K562 (cell line): ENCODE results near the gene FBLN2. TPM values are rescaled to one million over a fixed set of nuclear protein-coding genes. Genes with fewer than 3 reads are reported as not detected.

Source experiments
- ATAC-seq: fragments of 200-7000 bp; cut with Tn5 transposase; 3 replicates; pipeline ENCODE4 v1.9.1; 2020; ENCODE audit warnings: moderate library complexity
- BruUV-seq: library from RNA; stranded (reverse); fragments of 400-500 nt; replicated peaks from 2 replicates; lab custom pipeline; 2021; lab: Mats Ljungman, UMichigan
- CTCF ChIA-PET: fragments of 300-600 bp; formaldehyde crosslinking; extraction: SDS; loops from one replicate; lab custom pipeline; 2021; ENCODE audit warnings: low intra/inter-chr PET ratio; lab: Yijun Ruan, JAX
- POLR2A ChIA-PET: fragments of 300-600, 350-650 bp; sonication (Branson Sonifier 250); formaldehyde crosslinking; extraction: SDS; loops from one replicate; lab custom pipeline; 2021; ENCODE audit warnings: antibody characterized with exemption, inconsistent platforms; lab: Yijun Ruan, JAX
- DNase-seq, 4 experiments: peaks; one replicate each; pipeline versions ENCODE4 v3.0.0 to v3.0.0-alpha.2; 2011 to 2018; ENCODE audit warnings: low spot score in 3 of 4, mixed read lengths in 3 of 4; ENCODE audit errors: extremely low read depth in 1 of 4
- FAIRE-seq: peaks from 2 replicates; lab custom pipeline; 2011; peaks lifted over from hg19 to GRCh38; lab: Jason Lieb, UNC
- H2AFZ ChIP-seq: 2 replicates; pipeline ENCODE4 v1.6.0; 2011; ENCODE audit warnings: low read depth, low read length, control low read depth, inconsistent platforms
- H3K27ac ChIP-seq: fragments of 200-600 bp; 3 replicates; pipeline ENCODE4 v1.8.0; 2011; ENCODE audit warnings: low read depth, mild to moderate bottlenecking, control low read depth, inconsistent platforms, low read length, moderate library complexity, mixed read lengths; ENCODE audit errors: extremely low read depth
- H3K27me3 ChIP-seq, 2 experiments: fragments of 300-600 bp in 1 of 2; 2 replicates in 1 of 2; 3 replicates in 1 of 2; pipeline versions ENCODE4 v1.6.0 to v1.8.0; 2011; ENCODE audit warnings: inconsistent platforms in 2 of 2, low read length in 2 of 2, mild to moderate bottlenecking in 1 of 2, mixed read lengths in 1 of 2, moderate library complexity in 1 of 2; ENCODE audit not compliant: control insufficient read depth in 2 of 2, insufficient read depth in 2 of 2
- H3K36me3 ChIP-seq: fragments of 300-600 bp; 3 replicates; pipeline ENCODE4 v1.8.0; 2011; ENCODE audit warnings: mild to moderate bottlenecking, low read length, inconsistent platforms; ENCODE audit not compliant: control insufficient read depth, insufficient read depth
- H3K4me1 ChIP-seq, 2 experiments: fragments of 200-600 bp in 1 of 2; replicated peaks in 1 of 2; 2 replicates in 1 of 2; 3 replicates in 1 of 2; pipeline versions ENCODE4 v1.5.1 to v1.8.0; 2011; ENCODE audit warnings: inconsistent platforms in 2 of 2, low read length in 2 of 2, mild to moderate bottlenecking in 1 of 2, mixed read lengths in 1 of 2, moderate library complexity in 1 of 2; ENCODE audit not compliant: control insufficient read depth in 2 of 2, insufficient read depth in 2 of 2
- H3K4me2 ChIP-seq: 2 replicates; pipeline ENCODE4 v1.6.1; 2011; ENCODE audit warnings: low read length, control low read depth, inconsistent platforms, mixed read lengths; ENCODE audit not compliant: insufficient read depth
- H3K4me3 ChIP-seq: fragments of 200-600 bp; sonication (generic), shearing (Covaris generic); 2 replicates; pipeline ENCODE4 v1.5.1; 2016; ENCODE audit warnings: control low read depth, inconsistent platforms
- H3K79me2 ChIP-seq: fragments of 200-600 bp; 3 replicates; pipeline ENCODE4 v1.8.0; 2011; ENCODE audit warnings: low read length, inconsistent platforms; ENCODE audit not compliant: control insufficient read depth, insufficient read depth
- H3K9ac ChIP-seq, 2 experiments: 2 replicates each; pipeline versions ENCODE4 v1.6.0 to v1.6.1; 2011; ENCODE audit warnings: low read depth in 2 of 2, low read length in 2 of 2, control low read depth in 1 of 2, inconsistent platforms in 1 of 2, mild to moderate bottlenecking in 1 of 2, mixed read lengths in 1 of 2; ENCODE audit not compliant: insufficient read depth in 1 of 2
- H3K9me1 ChIP-seq: one replicate; pipeline ENCODE4 v1.6.0; 2011; ENCODE audit warnings: inconsistent platforms, mild to moderate bottlenecking, low read length, moderate library complexity; ENCODE audit not compliant: control insufficient read depth, insufficient read depth
- H3K9me3 ChIP-seq: replicated peaks from 2 replicates; pipeline ENCODE4 v1.5.1; 2011; ENCODE audit warnings: low read depth, low read length, inconsistent platforms; ENCODE audit not compliant: control insufficient read depth, insufficient read depth
- H4K20me1 ChIP-seq: replicated peaks from 2 replicates; pipeline ENCODE4 v1.6.1; 2011; ENCODE audit warnings: low read length, inconsistent platforms, mixed read lengths; ENCODE audit not compliant: control insufficient read depth, insufficient read depth
- CHD7 ChIP-seq: fragments of 200-600 bp; sonication (generic); IDR thresholded peaks from one replicate; pipeline ENCODE4 v1.6.1; 2012; ENCODE audit warnings: mild to moderate bottlenecking, low read depth, low read length, inconsistent platforms
- CREBBP ChIP-seq: IDR thresholded peaks from one replicate; pipeline ENCODE4 v1.6.1; 2012; ENCODE audit warnings: low read depth, mild to moderate bottlenecking, control low read depth, inconsistent platforms, low read length
- FOXA1 ChIP-seq: fragments of 450-650 bp; IDR thresholded peaks from 2 replicates; pipeline ENCODE4 v1.6.1; 2016; ENCODE audit warnings: mild to moderate bottlenecking, borderline replicate concordance
- KAT2B ChIP-seq: IDR thresholded peaks from one replicate; pipeline ENCODE4 v1.6.1; 2012; ENCODE audit warnings: low read depth, mild to moderate bottlenecking, control low read depth, inconsistent platforms, low read length, moderate library complexity
- RBM25 ChIP-seq: fragments of 200-400 bp; formaldehyde crosslinking; IDR thresholded peaks from 2 replicates; pipeline ENCODE4 v1.6.1; 2018; ENCODE audit warnings: low read length, low read depth, moderate library complexity; ENCODE audit not compliant: severe bottlenecking
- ZNF175 ChIP-seq: fragments of 200-800 bp; sonication (Bioruptor generic); IDR thresholded peaks from 2 replicates; pipeline ENCODE4 v1.6.1; 2016; ENCODE audit warnings: low read depth, mild to moderate bottlenecking, missing genetic modification characterization, missing compliant biosample characterization
- WGBS: fragments of 100-300 bp; shearing (Covaris generic); methylation state at CpG from one replicate; pipeline ENCODE4 v1.1.6; 2016; ENCODE audit warnings: low coverage, mixed read lengths; ENCODE audit not compliant: insufficient coverage; ENCODE audit errors: missing lambda C conversion rate; 5-methylcytosine and 5-hydroxymethylcytosine counted together
- in situ Hi-C: fragments of 300-500 bp; cut with MboI; formaldehyde crosslinking; loops from 4 replicates; pipeline ENCODE4 v1.15.0; 2018; ENCODE audit warnings: inconsistent platforms, mixed read lengths
- intact Hi-C: fragments of 100-400 bp; cut with micrococcal nuclease; formaldehyde crosslinking; loops from 2 replicates; pipeline ENCODE4 v1.14.2; 2022
- polyA plus RNA-seq, 8 experiments: library from polyadenylated mRNA; depleted of rRNA in 4 of 8; stranded (reverse) in 5 of 8; unstranded in 3 of 8; fragments of >200 nt; fragmentation: Nextera tagmentation in 2 of 8; fragmentation: Illumina TruSeq in 1 of 8; extraction: Ambion mirVana in 2 of 8; extraction: Trizol in 1 of 8; gene quantifications; 2 replicates each; pipeline versions ENCODE4 v1.2.1 to v1.2.3, GENCODE V29; 2011 to 2014; ENCODE audit warnings: inconsistent platforms in 1 of 8, missing spikeins in 1 of 8
- total RNA-seq, 7 experiments: library from RNA; depleted of rRNA in 6 of 7; stranded (reverse); fragments of >200 nt in 6 of 7; fragmentation: Illumina TruSeq in 2 of 7; extraction: Trizol in 2 of 7; gene quantifications; 2 replicates each; pipeline versions ENCODE4 v1.2.1 to v1.2.3, GENCODE V29; 2011 to 2021; ENCODE audit warnings: low replicate concordance in 1 of 7

FBLN2 gene
- total and polyA plus RNA-seq, 9 of the 15 experiments (the other 6 are each of a cell fraction or from before 2014, with no cell fraction given) = 0.03 to 0.10 (median 0.04) TPM; not detected in 6

GRCh38 chr3:13660042-13660874 is 111.3 kb downstream of the FBLN2 start:
- no peak overlapping the region for H3K27ac ChIP-seq
- FAIRE-seq (no peak), DNase-seq (no peak), ATAC-seq (no peak)
- H2AFZ ChIP-seq = no peak overlapping the region
- H3K9me3 ChIP-seq = no peaks in the 10 kb centered on the region
- no peaks in the 10 kb centered on the region for H3K9me1 ChIP-seq
- ChIA-PET CTCF (no interaction called here), POLR2A (interaction anchor here (0.6 to 1.1 kb wide), 2 partner anchors 9 to 20 kb away, joined by 3 to 5 read pairs; no protein-coding TSS in a partner anchor)
- in situ Hi-C loops = loop anchor here (25.0 kb wide), 1 partner anchor 1252 kb away; no protein-coding TSS in a partner anchor
- no TSS peak for BruUV-seq
- no peak overlapping the region for H3K4me2 ChIP-seq
- peaks cover 14% of the 10 kb centered on the region for H4K20me1 ChIP-seq
- no peaks in the 10 kb centered on the region for H3K79me2 ChIP-seq
- H3K4me3 ChIP-seq = no peak overlapping the region
- H3K36me3 ChIP-seq = no peaks in the 10 kb centered on the region
- H3K4me1 ChIP-seq = peaks cover 0 to 16% of the 10 kb centered on the region in 2 experiments; a peak in 2 of 5 replicates
- WGBS = 3% methylated on average over 3 of the region's 3 CpGs
- H3K27me3 ChIP-seq = peaks cover 9 to 78% of the 10 kb centered on the region in 2 experiments; a peak in 4 of 5 replicates
- intact Hi-C loops = no loop called here
- H3K9ac ChIP-seq = no peak overlapping the region
- TF ChIP-seq FOXA1 (no peak), CREBBP (no peak), CHD7 (no peak), RBM25 (peak; percentile 65), KAT2B (no peak), ZNF175 (CRISPR knock-in tag) (no peak)
